Camera-type eye (tissue), 1 donor: Measurements from ENCODE around the gene AUNIP. TPM values are rescaled to one million over a fixed set of nuclear protein-coding genes. Genes with fewer than 3 reads are reported as not detected.

Experiments used
- total RNA-seq: library from RNA; depleted of rRNA; stranded (reverse); fragments of >200 nt; gene quantifications from one replicate; pipeline ENCODE4 v1.2.3, GENCODE V29; 2014

AUNIP gene, protein sequence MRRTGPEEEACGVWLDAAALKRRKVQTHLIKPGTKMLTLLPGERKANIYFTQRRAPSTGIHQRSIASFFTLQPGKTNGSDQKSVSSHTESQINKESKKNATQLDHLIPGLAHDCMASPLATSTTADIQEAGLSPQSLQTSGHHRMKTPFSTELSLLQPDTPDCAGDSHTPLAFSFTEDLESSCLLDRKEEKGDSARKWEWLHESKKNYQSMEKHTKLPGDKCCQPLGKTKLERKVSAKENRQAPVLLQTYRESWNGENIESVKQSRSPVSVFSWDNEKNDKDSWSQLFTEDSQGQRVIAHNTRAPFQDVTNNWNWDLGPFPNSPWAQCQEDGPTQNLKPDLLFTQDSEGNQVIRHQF
- total RNA-seq: 1.3 TPM

DNA sequence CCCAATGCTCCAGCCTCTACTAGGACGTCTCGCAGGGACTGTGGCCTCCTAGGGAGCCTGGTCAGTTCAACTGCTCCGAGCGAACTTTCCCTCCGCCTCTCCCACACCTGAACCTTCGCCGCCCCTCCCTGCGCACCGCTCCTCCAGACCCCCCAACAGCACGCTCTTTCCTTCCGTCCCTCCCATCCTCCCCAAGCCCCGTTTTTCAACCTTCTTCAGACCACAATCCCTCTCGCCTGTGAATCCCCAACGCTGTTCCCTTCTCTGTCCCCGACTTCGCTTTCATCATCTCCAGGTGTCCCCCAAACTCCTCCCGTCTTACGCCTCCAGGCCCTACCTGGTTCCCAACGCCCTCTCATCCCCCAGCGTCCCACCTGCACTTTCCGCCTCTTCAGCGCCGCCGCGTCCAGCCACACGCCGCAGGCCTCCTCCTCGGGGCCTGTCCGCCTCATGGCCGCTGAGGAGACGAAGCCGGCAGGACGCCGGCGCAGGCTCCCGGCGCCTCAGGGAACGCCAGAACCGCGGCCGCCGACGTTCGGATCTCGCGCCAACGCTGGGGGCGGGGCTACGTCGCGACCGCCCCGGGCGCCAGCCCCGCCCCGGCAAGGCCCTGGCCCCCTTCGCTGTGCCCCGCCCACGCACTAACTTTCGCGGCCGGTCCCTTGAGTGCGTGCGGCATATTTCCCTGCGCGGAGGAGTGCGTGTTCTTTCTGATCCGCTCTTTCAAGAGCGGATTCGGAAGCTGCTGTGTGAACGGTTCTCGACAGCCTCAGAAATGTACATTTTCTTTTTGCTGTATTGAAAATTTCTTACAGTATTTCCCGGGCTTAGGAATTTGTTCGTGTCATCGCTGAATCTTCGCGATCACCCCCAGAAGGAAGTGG is at the start of gene AUNIP:
Gene AUNIP, minus strand, starts transcription at position 552 of the 884 bp plus-strand sequence. Its CDS starts 100 bp downstream, at position 452.

DNA sequence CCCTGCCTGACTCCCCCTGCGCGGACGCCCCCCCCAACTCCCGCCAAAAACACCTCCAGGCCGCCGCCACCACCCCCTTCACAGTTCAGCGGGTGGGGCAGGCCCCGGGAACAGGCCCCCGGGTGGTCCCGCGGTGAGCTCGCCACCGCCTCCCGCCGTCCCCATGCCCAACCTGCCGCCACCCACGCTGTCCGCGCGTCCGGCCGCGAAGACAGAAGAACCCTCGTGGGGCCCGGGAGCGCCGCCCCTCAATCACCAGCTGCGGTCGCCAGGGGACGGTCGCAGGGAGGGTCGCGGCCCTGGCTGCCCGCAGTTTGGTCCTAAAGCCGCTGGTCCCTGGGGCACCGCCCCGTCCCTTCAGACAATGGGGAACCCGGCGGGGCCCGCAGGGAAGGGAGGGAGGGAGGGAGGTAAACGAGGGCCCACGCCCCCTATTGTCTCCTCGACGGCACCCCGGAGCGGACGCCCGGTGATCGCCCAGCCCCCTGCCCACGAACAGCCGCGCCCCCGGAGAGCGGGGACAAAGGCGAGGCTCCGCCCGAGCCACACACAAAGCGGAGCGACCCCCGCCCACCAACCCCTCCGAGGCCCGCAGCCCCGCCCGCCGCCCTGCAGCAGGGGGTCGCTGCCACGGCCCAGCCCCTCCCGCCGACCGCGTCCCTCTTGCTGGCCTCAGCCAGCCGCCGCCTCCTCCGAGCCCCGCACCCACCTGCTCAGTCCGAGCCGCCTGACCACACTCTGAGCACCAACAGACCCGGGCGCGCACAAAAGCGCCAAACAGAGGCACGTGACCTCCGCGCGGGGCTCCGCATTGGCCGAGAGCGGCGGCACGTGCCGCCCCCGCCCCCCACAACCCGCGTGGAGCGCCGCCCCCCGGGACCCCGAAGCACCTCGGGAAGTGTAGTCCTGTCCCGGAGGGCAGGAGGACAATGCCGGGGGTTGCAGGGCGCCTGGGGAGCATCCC is 46.7 kb upstream of the AUNIP start, which contains the start of gene STMN1:
Gene STMN1, minus strand, starts transcription at position 740 of the 964 bp plus-strand sequence. CDS start 1,743 bp downstream, outside the sequence.

DNA sequence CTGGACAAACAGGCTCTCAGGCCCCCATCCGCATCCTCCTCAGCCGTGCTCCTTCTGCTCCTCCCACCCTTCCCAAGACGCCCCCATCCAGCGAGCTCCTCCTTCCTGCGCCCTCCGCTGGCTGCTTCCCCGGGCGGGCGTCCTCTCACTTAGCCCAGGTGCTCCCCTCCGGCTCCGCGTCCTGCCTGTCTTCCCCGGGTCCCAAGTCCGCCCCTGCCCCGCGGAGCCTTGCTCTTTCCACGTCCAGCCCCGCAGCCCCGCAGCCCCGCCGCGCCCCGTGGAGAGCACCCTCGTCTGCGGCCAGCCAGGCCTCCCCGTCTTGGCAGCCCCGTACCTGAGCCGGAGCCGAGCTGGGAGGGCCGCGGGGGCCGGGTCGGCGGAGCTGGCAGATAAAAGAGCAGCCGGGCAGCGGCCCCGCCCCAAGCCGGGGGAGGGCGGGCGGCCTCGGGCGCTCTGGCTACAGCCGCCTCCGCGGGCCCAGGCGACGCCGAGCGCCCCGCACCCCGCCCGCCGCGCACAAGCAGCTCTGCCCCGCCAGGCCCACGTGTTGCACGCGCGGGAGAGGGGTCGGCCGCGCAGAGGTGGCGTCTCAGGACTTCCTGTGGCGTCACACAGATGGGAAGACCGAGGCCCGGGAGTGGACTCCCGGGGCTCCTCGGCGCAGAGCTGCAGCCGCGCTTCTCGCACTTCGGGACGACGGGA is 16.0 kb upstream of the AUNIP start, which contains the start of gene PAQR7:
Gene PAQR7, minus strand, starts transcription at position 555 of the 702 bp plus-strand sequence. CDS start 11,869 bp downstream, outside the sequence.

DNA sequence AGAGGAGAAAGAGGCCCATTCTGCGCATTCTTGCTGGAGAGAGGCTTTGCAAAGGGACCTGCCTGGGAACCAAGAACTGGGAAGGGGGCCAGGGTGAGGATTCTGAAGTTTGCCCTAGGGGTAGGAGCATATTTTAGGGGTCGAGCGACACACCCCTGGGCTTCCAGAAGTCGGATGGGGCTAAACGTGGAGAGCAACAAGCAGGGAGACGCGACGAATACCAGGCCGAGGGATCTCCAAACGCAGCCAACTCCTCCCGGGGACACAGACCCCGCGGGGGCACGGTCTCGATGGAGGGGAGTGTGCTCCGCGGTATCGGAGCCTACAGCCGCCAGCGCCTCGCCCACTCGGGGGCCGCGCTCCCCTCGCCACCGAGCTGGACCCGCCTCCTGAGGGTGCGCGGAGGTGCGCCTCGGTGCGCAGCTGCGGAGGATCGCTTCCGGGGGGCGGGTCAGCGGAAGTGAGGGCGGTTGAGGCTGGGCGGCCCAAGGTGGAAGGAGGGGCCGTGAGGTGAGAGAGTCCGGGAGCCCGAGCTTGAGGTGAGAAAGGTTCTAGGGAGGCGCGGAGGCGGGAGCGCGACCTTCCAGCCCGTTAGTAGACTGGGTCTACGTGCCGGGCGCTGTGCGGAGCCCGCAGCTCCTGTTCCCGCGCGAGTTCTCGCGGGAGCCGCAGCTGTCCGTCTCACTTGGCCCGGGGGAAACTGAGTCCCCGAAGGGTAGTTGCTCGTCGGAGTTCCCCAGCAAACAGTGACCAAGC is 39.6 kb downstream of the AUNIP start, which contains the start of gene MTFR1L:
Gene MTFR1L, plus strand, starts transcription at position 464 of the 756 bp plus-strand sequence. CDS start 3,151 bp downstream, outside the sequence.

DNA sequence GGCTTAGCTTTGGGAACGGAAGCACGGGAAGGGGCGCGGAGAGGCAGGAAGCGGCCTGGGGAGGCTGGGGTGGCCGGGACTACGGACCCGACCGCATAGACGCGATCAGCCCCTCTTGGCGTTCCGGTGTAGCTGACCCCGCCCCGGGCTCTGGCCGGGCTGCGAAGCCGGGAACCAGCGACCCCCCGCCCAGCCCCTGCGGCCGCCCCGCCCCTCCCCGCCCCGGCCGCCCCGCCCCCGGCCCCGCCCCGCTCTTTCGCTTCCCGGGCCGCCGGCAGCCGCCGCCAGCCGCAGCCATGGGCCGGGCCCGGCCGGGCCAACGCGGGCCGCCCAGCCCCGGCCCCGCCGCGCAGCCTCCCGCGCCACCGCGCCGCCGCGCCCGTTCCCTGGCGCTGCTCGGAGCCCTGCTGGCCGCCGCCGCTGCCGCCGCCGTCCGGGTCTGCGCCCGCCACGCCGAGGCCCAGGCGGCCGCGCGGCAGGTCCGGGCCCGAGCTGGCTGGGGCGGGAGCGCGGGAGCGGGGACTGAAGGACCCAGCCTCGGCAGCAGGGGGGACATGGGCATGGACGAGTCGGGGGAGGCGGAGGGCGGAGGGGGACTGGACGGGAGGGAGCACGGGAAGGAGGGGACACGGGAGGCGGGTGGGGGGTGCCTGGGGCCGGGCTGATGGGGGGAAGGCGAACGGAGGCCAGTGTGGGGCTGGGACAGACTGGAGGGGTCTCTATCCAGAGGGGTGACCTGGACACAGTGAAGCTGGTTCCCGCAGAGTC is 59.1 kb downstream of the AUNIP start, which contains the start of gene SELENON:
Gene SELENON, plus strand, starts transcription at position 259 of the 768 bp plus-strand sequence. Its CDS starts 38 bp downstream, at position 297.

Other genes with a start within 250 kb of the AUNIP start
- gene MAN1C1, start 242.7 kb downstream of the AUNIP start, total RNA-seq: 29.9 TPM
- gene SELENON, start 59.3 kb downstream of the AUNIP start, total RNA-seq: 44.3 TPM
- gene MTFR1L, start 39.5 kb downstream of the AUNIP start, total RNA-seq: 55.0 TPM
- gene PAQR7, start 16.3 kb upstream of the AUNIP start, total RNA-seq: 5.6 TPM
- gene STMN1, start 47.0 kb upstream of the AUNIP start, total RNA-seq: 286 TPM
- 20.2 TPM for gene PAFAH2, start 138.6 kb upstream of the AUNIP start, total RNA-seq
- 1.6 TPM for gene EXTL1, start 162.3 kb upstream of the AUNIP start, total RNA-seq
- gene SLC30A2, start 186.7 kb upstream of the AUNIP start, total RNA-seq: not detected
- gene TRIM63, start 208.2 kb upstream of the AUNIP start, total RNA-seq: 6.3 TPM